ENCODE results near the gene LAMC1.
"Not testable (repeated sequence)": the region's sequence is repeated elsewhere in the genome, so short reads cannot be mapped to it uniquely, and the experiment has no call there.

Gene LAMC1

DNA sequence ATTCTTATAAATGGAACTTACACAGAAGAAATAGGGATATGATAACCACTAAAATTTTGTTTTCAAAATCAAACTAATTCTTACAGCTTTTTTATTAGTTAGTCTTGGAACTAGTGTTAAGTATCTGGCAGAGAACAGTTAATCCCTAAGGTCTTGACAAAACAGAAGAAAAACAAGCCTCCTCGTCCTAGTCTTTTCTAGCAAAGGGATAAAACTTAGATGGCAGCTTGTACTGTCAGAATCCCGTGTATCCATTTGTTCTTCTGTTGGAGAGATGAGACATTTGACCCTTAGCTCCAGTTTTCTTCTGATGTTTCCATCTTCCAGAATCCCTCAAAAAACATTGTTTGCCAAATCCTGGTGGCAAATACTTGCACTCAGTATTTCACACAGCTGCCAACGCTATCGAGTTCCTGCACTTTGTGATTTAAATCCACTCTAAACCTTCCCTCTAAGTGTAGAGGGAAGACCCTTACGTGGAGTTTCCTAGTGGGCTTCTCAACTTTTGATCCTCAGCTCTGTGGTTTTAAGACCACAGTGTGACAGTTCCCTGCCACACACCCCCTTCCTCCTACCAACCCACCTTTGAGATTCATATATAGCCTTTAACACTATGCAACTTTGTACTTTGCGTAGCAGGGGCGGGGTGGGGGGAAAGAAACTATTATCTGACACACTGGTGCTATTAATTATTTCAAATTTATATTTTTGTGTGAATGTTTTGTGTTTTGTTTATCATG lies 120.5 kb downstream of the LAMC1 start:
- no peak for DNase-seq (ENCODE audit: low read depth in 2 of 2, low spot score in 1 of 2)

DNA sequence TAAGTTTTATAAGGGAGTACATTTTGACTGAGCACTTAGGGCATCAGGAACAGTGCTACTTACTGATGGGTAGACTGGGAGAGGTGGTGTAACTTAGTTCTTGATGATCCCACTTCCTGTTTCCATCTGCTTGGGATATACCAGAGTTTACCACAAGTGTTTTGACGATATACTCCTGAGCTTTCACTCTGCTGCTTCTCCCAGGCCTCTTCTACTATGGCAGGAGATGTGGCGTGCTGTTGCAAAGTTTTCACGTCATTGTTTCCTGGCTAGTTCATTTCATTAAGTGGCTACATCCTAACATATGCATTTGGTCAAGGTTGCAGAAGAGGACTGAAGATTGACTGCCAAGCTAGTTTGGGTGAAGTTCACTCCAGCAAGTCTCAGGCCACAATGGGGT lies 121.5 kb downstream of the LAMC1 start:
- no peak for DNase-seq (ENCODE audit: low read depth in 2 of 2, low spot score in 1 of 2)

DNA sequence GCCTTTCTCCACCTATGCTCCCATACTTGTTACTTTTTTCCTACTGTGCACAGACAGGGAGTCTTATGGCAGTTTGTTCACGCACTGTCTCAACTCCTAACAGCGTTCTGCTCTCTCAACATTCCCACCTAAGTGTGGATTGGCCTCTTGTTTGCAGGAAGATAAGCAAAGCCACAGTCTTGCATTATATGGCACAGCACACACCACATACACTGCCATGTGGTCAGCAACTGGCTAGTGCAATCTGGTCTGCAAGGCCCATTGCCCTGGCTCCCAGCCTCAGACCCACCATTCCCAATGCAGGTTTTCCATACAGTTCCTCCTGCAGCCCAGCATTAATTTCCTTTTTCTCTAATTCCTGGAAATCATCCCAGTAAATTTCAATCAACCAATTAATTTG lies 124.5 kb downstream of the LAMC1 start:
- DNase-seq (ENCODE audit: low read depth in 2 of 2, low spot score in 1 of 2), result no peak

GRCh38 chr1:183148599-183148998 lies 125.4 kb downstream of the LAMC1 start:
- no peak for DNase-seq (ENCODE audit: low read depth in 2 of 2, low spot score in 1 of 2)

- DNase-seq (ENCODE audit: low read depth in 2 of 2, low spot score in 1 of 2), result no peak
These were observed 126.1 kb downstream of the LAMC1 start for GRCh38 chr1:183149273-183149672.

DNA sequence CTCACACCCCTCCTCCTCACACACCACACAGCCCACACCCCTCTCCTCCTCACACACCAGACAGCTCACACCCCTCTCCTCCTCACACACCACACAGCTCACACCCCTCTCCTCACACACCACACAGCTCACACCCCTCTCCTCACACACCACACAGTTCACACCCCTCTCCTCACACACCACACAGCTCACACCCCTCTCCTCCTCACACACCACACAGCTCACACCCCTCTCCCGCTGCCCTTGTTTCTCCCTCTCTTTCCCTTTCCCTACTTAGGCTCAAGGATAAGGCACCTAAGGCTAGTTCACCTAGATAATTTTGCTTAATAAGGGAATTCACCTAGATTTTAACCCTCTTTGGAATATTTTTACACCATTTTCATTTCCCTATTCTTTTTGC lies 126.8 kb downstream of the LAMC1 start:
- not testable (repeated sequence) for DNase-seq (ENCODE audit: low read depth in 2 of 2, low spot score in 1 of 2)

- no peak for DNase-seq (ENCODE audit: low read depth in 2 of 2, low spot score in 1 of 2)
These were observed 127.2 kb downstream of the LAMC1 start for GRCh38 chr1:183150445-183150844.

DNA sequence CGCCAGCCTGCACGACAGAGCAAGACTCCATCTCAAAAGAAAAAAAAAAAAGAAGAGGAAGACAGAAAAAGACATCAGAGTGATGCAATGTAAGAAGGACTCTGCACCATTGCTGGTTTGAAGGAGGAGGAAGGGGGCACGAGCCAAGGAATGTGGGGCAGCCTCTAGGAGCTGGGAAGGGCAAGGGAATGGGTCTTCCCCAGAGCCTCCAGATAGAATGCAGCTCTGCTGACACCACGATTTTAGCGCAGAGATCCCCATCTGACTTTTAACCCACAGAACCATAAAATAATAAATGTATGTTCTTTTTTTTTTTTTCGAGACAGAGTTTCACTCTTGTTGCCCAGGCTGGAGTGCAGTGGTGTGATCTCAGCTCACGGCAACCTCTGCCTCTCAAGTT lies 129.0 kb downstream of the LAMC1 start:
- no peak for DNase-seq (ENCODE audit: low read depth in 2 of 2, low spot score in 1 of 2)

- DNase-seq (ENCODE audit: low read depth in 2 of 2, low spot score in 1 of 2), result no peak
These were observed 132.7 kb downstream of the LAMC1 start for GRCh38 chr1:183155939-183156338.

DNA sequence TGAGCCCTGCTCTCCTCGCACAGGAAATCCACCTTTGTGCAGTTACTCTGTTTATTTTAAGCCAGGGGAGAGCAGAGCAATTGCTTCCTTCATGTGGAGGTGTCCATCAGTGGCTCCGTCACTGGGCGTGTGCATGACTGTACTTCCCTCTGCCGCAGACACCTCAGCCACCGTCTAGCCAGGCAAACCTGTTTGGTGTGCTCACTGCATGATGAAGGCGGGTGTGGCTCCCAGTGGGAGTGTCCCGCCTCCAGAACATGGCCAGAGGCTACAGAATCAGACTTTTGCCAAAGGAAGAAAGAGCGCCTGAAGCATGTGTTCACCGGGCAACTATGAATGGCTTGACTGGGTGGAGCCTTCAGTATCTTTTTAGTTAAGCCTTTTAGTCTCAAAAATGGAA lies 136.7 kb downstream of the LAMC1 start:
- no peak for DNase-seq (ENCODE audit: low read depth in 2 of 2, low spot score in 1 of 2)

GRCh38 chr1:183161391-183161790 lies 138.2 kb downstream of the LAMC1 start:
- no peak for DNase-seq (ENCODE audit: low read depth in 2 of 2, low spot score in 1 of 2)

- DNase-seq (ENCODE audit: low read depth in 2 of 2, low spot score in 1 of 2), result no peak
These were observed 140.1 kb downstream of the LAMC1 start for GRCh38 chr1:183163316-183163715.

DNA sequence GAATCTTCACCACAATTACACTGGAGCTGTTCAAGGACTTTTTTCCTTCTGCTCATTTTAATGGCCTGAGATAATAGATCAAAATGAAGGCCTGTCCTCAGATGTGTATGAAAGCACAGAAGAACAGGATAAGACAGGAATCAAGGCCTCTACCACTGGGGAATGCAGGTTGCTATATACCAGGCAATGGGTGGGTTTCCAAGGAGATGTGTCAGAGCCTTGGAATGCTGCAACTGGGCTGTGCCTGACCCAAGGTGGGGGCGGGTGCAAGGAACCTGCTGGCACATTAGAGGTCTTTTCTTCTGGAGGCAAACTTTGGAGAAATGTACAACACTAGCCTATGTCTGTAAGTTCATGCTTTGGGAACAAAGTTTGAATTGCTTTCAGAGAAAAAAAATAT lies 141.1 kb downstream of the LAMC1 start:
- DNase-seq (ENCODE audit: low read depth in 2 of 2, low spot score in 1 of 2), result no peak

- no peak for DNase-seq (ENCODE audit: low read depth in 2 of 2, low spot score in 1 of 2)
These were observed 141.7 kb downstream of the LAMC1 start for GRCh38 chr1:183164963-183165362.

DNA sequence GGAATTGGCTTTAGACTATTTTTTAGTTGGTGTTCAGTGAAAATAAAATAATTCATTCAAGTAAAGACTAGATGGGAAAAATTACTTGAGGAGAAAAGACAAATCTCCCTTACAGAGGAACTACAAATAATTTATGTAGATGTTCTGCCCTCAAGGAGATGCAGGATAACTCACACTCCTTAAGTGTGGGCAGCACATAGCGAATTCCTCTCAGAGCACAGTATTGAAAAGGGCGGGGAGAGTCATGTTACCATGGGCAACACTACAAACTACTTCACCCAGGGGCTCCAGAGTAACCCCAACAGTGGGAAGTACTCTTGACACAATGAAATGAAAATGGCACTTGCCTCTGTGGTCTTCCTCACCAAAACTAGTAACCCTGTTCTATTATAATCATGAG lies 142.2 kb downstream of the LAMC1 start:
- DNase-seq (ENCODE audit: low read depth in 2 of 2, low spot score in 1 of 2), result no peak

GRCh38 chr1:183166454-183166853 lies 143.2 kb downstream of the LAMC1 start:
- DNase-seq (ENCODE audit: low read depth in 2 of 2, low spot score in 1 of 2), result no peak

GRCh38 chr1:183167676-183168075 lies 144.5 kb downstream of the LAMC1 start:
- DNase-seq (ENCODE audit: low read depth in 2 of 2, low spot score in 1 of 2), result no peak

GRCh38 chr1:183168308-183168707 lies 145.1 kb downstream of the LAMC1 start:
- DNase-seq (ENCODE audit: low read depth in 2 of 2, low spot score in 1 of 2), result no peak

DNA sequence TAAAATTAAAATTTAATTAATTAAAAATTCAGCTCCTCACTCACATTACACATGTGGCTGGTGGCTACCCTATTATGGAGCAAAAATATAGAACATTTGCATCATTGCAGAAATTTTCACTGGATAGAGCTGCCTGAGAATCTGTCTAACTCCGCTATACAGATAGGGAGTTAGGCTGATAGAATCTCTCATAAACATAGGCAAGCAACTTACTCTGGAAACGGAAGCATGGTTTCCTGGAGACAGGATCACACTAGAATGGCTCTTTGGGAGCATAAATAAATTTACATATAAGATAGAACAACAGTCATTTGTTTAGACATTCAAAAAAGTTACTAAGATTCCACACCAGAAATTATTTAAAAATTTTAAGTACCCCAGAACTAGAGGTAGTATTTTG lies 150.6 kb downstream of the LAMC1 start:
- DNase-seq (ENCODE audit: low read depth in 2 of 2, low spot score in 1 of 2), result no peak

DNA sequence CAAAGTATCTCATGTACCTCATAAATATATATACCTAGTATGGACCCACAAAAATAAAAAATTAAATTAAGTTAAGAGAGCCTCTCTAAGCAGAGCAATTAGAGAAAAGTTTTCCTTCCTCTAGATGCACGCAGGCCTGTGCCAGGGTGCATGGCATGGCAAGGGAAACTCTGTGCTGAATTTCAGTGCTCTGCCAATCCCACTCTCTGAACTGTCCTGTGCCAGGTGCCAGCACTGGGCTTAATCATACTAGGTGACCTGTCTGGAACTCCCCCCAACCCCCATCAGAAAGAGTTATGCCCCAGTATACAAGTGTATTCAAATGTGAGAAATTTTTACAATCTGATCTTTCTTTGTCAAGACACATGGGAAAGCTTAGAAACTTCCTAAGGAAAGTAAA lies 152.4 kb downstream of the LAMC1 start:
- no peak for DNase-seq (ENCODE audit: low read depth in 2 of 2, low spot score in 1 of 2)

DNA sequence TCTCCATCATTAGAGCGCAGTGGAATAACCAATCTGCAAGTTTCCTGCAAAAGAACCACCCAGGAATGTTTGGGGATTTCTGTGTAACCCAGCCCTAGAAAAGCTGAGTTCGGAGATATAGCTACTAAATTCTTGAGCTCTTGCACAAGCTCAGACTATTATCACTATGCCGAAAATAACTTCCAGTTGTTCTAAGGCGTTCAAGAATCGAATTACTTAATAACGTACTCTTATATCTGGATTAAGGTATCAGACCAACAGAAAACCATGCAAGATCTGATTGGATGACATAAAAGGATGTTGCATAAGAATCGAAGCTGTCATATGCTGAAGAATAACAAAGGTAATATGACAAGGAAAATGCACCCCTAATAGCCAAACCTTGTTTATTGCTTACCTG lies 155.3 kb downstream of the LAMC1 start:
- no peak for DNase-seq (ENCODE audit: low read depth in 2 of 2, low spot score in 1 of 2)

GRCh38 chr1:183179033-183179432 lies 155.8 kb downstream of the LAMC1 start:
- DNase-seq (ENCODE audit: low read depth in 2 of 2, low spot score in 1 of 2), result no peak

DNA sequence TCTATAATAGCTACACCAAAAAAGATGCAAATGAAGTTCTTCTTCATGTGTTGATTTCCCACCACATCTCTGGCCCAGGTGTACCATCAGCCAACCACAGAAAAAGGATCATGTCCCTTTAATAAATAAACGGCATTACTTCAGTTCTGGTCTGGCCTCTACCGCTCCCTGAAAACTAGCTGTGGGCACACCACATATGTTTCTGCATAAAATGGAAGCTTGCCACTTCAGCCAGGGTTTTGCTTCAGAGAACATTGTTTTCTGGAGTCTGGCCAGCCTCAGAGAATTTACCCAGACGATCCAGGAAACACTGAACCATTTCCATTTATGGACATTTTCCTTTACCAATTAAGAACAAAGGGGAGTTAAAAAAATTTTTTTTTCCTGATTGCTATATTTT lies 157.0 kb downstream of the LAMC1 start:
- no peak for DNase-seq (ENCODE audit: low read depth in 2 of 2, low spot score in 1 of 2)

All from stimulated activated CD8-positive, alpha-beta memory T cell treated with anti-CD3 and anti-CD28 coated beads, Interleukin-4, amount 100 ng/mL, for 1 hour (primary cell).